ENCODE results near the gene LSM12. TPM values are rescaled to one million over a fixed set of nuclear protein-coding genes. Genes with fewer than 3 reads are reported as not detected.

Gene LSM12
- total RNA-seq, 4 donors from 2014 or later, result 24.5 to 49.8 (median 37.1) TPM

DNA sequence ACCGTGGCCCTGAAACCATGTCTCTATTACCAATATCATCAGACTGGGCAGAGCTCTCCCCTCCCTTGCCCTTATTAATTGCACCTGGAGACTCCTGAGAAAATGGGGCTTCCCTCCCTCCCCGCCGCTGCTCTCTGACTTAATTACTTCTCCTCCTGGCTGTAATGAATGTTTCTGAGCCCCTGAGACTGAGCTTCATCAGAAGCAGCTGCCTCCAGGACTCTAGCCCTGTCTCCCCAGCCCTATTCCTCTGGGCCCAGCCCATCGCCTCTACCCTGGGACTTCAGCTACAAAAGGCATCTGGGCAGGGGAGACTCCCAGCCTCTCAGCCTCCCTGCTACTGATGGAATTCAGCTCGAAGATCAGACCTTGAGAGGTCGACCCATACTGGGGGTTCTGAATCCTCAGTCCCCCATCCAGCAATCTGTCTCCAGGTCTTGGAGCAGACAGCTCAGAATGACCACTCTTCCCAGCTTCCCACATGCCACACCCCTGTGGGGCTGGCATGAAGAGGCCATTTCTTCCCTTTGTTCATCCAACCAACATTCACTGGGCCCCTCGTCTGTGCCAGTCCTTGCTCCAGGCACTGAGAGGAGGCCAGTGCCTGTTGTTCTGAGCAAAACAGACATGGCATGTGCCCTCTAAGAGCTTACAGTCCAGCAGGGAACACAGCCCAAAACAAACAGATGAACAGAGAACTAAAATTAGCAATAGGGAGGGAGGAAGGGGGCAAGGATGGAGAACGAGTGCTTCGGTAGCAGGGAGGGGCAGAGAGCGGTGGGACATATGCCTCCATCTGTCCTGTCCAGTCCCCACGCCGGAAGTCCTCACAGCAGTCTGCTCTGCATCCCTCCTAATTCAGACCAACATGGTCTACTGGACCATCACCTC is 79.1 kb downstream of the LSM12 start:
- no peak for DNase-seq
- Histone ChIP-seq H3K4me1 (peaks cover 0 to 8% of the 10 kb centered on the region in 2 donors), H3K27me3 (peaks cover 5 to 30% of the 10 kb centered on the region in 2 donors), H3K36me3 (no peaks in the 10 kb centered on the region), H3K9me3 (no peaks in the 10 kb centered on the region), H3K27ac (no peak overlapping the region), H3K4me3 (no peak overlapping the region)
- intact Hi-C loops (cut with DNase I; ENCODE audit: low total_unique reads), result no loop called here
- TF ChIP-seq, protein P1, sequence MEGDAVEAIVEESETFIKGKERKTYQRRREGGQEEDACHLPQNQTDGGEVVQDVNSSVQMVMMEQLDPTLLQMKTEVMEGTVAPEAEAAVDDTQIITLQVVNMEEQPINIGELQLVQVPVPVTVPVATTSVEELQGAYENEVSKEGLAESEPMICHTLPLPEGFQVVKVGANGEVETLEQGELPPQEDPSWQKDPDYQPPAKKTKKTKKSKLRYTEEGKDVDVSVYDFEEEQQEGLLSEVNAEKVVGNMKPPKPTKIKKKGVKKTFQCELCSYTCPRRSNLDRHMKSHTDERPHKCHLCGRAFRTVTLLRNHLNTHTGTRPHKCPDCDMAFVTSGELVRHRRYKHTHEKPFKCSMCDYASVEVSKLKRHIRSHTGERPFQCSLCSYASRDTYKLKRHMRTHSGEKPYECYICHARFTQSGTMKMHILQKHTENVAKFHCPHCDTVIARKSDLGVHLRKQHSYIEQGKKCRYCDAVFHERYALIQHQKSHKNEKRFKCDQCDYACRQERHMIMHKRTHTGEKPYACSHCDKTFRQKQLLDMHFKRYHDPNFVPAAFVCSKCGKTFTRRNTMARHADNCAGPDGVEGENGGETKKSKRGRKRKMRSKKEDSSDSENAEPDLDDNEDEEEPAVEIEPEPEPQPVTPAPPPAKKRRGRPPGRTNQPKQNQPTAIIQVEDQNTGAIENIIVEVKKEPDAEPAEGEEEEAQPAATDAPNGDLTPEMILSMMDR (IDR thresholded peaks at IDR 0.05), result no peak
- no peak for TF ChIP-seq POLR2A (IDR thresholded peaks at IDR 0.05)

DNA sequence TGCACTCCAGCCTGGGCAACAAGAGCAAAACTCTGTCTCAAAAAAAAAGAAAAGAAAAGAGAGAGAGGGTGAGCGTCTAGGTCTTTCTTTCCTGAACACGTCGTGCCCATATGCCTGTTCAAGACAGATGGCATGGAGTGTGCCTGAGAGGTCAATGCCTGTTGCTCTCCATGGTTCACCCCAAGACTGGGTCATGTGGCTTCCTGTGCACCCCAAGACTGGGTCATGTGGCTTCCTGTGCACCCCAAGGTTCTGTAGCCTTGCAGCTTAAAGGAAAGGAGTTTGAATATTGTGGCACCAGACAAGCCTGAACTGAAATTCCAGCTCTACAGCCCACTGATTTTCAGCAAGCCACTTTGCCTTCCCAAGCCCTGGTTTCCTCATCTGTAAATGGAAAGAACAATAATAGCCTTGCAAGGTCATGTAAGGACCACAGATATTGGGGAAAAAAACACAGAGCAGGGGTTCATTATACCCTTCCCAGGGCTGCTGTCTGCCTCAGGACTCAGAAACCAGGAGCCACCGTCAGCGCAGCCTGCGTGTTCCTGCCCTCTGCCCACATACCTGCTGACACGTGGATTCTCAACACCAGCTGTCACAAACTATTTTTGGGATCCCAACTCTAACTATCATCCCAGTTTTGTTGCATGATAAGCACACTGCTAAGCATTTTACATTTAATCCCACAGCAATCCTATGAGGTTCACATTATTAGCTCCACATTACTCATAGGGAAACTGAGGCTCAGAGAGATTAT is 80.1 kb downstream of the LSM12 start:
- Histone ChIP-seq H3K27ac (no peak overlapping the region), H3K9me3 (no peaks in the 10 kb centered on the region), H3K4me3 (no peak overlapping the region), H3K27me3 (peaks cover 5 to 33% of the 10 kb centered on the region in 2 donors), H3K36me3 (no peaks in the 10 kb centered on the region), H3K4me1 (peaks cover 0 to 8% of the 10 kb centered on the region in 2 donors)
- intact Hi-C loops (cut with DNase I; ENCODE audit: low total_unique reads), result no loop called here
- DNase-seq, result no peak
- TF ChIP-seq, protein P1 (IDR thresholded peaks at IDR 0.05), result no peak

DNA sequence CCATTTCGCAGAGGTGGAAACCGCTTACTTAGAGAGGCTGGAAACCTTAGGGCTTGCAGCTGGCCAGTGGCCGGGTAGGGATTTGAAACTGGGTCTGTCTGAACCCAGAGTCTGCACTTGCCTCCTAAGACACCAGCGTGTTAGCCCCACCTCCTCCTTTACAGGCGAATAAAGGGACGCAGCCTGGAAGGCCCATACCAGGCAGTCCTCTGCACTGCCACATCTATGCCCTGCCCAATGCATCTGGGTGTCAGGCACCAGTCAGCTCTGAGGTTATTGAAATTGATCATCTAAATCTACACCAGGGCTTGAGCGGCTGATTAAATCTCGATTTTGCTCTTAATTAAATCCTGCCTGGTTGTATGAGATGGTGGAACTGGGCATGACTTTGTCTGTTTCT is 82.0 kb downstream of the LSM12 start:
- Histone ChIP-seq H3K4me3 (no peak overlapping the region), H3K9me3 (no peaks in the 10 kb centered on the region), H3K4me1 (peaks cover 0 to 8% of the 10 kb centered on the region in 2 donors), H3K27ac (no peak overlapping the region), H3K36me3 (no peaks in the 10 kb centered on the region), H3K27me3 (peaks cover 5 to 33% of the 10 kb centered on the region in 2 donors)
- DNase-seq, result no peak
- intact Hi-C loops (cut with DNase I; ENCODE audit: low total_unique reads), result no loop called here
- TF ChIP-seq POLR2A (IDR thresholded peaks at IDR 0.05), result no peak
- TF ChIP-seq, protein P1 (IDR thresholded peaks at IDR 0.05), result no peak

Small RNAs within 50 kb of the gene (small RNA-seq; reads per million reads assigned to genes)
- gene RF00012, result not detected

Other genes starting within 250 kb of the LSM12 start
- 10 to 100 TPM in 3 of 4 donors, 1 to 10 TPM in 1; 5.6 to 21.2 (median 15.8) TPM for gene MPP3, start 233.5 kb downstream of the LSM12 start, total RNA-seq
- gene CD300LG, start 219.5 kb downstream of the LSM12 start, total RNA-seq, result 1 to 10 TPM in 3 of 4 donors, not detected in 1; 2.1 to 6.5 (median 6.2) TPM
- 10 to 100 TPM in 3 of 4 donors, 1 to 10 TPM in 1; 2.0 to 20.9 (median 13.3) TPM for gene MPP2, start 159.1 kb downstream of the LSM12 start, total RNA-seq
- not detected for gene PPY, start 124.2 kb downstream of the LSM12 start, total RNA-seq
- not detected for gene PYY, start 112.7 kb downstream of the LSM12 start, total RNA-seq
- gene NAGS, start 62.0 kb downstream of the LSM12 start, total RNA-seq, result 1 to 10 TPM; 1.3 to 9.7 (median 2.6) TPM
- 10 to 100 TPM in 3 of 4 donors, 1 to 10 TPM in 1; 1.5 to 76.1 (median 49.8) TPM for gene TMEM101, start 51.7 kb downstream of the LSM12 start, total RNA-seq
- gene G6PC3, start 4.1 kb upstream of the LSM12 start, total RNA-seq, result 10 to 100 TPM; 12.4 to 66.3 (median 33.8) TPM
- gene HDAC5, start 57.0 kb upstream of the LSM12 start, total RNA-seq, result 10 to 100 TPM; 35.9 to 74.1 (median 58.0) TPM
- 1 to 10 TPM in 2 of 4 donors, not detected in 2; 1.6 to 2.4 TPM for gene HROB, start 75.3 kb upstream of the LSM12 start, total RNA-seq
- 1 to 10 TPM in 2 of 4 donors, under 1 TPM in 1, not detected in 1; 0.14 to 2.3 (median 1.3) TPM for gene ASB16, start 104.0 kb upstream of the LSM12 start, total RNA-seq
- 10 to 100 TPM in 3 of 4 donors, 1 to 10 TPM in 1; 7.4 to 41.8 (median 32.6) TPM for gene TMUB2, start 120.3 kb upstream of the LSM12 start, total RNA-seq
- 10 to 100 TPM in 3 of 4 donors, 1 to 10 TPM in 1; 4.6 to 98.4 (median 36.2) TPM for gene ATXN7L3, start 133.2 kb upstream of the LSM12 start, total RNA-seq
- 100 to 1,000 TPM in 1 of 4 donors, 10 to 100 TPM in 3; 17.4 to 124 (median 72.9) TPM for gene UBTF, start 153.0 kb upstream of the LSM12 start, total RNA-seq
- 1 to 10 TPM in 1 of 4 donors, not detected in 3; 8.4 TPM for gene SLC4A1, start 201.5 kb upstream of the LSM12 start, total RNA-seq
- gene RUNDC3A, start 241.9 kb upstream of the LSM12 start, total RNA-seq, result under 1 TPM in 1 of 4 donors, not detected in 3; 0.69 TPM

Data from uterus (tissue), 4 donors.